Measurements from ENCODE around the gene SLC31A2.

DNA sequence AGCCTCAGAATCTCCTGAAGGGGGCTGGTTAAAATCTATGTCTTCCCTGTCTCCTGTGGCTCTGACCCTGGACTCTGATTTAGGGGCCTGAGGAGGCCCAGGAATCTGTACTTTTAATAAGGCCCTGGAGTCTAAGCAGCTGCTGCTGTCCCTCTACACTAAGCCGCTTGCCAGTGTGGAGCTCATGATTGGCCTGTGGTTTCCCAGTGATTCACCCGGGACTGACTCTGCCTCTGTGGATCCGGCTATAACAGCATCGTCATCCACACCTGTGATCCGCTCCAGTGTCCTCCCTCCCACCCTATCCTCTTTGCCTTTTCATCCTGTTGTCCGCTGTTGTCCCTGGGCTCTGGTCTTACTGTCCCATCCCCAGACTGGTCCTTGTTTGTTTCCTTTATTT, 3.7 kb downstream of the SLC31A2 start:
- no peak for TF ChIP-seq EZH2phosphoT487 (IDR thresholded peaks at IDR 0.05; ENCODE audit: borderline replicate concordance, low read length)
- TF ChIP-seq, protein P1, sequence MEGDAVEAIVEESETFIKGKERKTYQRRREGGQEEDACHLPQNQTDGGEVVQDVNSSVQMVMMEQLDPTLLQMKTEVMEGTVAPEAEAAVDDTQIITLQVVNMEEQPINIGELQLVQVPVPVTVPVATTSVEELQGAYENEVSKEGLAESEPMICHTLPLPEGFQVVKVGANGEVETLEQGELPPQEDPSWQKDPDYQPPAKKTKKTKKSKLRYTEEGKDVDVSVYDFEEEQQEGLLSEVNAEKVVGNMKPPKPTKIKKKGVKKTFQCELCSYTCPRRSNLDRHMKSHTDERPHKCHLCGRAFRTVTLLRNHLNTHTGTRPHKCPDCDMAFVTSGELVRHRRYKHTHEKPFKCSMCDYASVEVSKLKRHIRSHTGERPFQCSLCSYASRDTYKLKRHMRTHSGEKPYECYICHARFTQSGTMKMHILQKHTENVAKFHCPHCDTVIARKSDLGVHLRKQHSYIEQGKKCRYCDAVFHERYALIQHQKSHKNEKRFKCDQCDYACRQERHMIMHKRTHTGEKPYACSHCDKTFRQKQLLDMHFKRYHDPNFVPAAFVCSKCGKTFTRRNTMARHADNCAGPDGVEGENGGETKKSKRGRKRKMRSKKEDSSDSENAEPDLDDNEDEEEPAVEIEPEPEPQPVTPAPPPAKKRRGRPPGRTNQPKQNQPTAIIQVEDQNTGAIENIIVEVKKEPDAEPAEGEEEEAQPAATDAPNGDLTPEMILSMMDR (IDR thresholded peaks at IDR 0.05; ENCODE audit: low read depth, low read length, poor library complexity, severe bottlenecking): no peak
